Psoas muscle (tissue), 8 donors: ENCODE results near the gene EFEMP2. TPM values are rescaled to one million over a fixed set of nuclear protein-coding genes. Genes with fewer than 3 reads are reported as not detected.

Experiments
- ATAC-seq, 4 donors: fragments of 200-7000 bp; cut with Tn5 transposase; one replicate each; pipeline ENCODE4 v1.9.1; 2020; ENCODE audit warnings: moderate library complexity in 3 of 4, mild to moderate bottlenecking in 2 of 4
- DNase-seq, 2 donors: peaks; one replicate each; pipeline ENCODE4 v3.0.0-alpha.2; 2020
- H3K27ac ChIP-seq: fragments of 200-600 bp; one replicate; pipeline ENCODE4 v1.8.0; 2022
- H3K27me3 ChIP-seq, 3 donors: fragments of 200-600 bp in 1 of 3; one replicate each; pipeline versions ENCODE4 v1.6.1 to v1.8.0; 2013 to 2022; ENCODE audit warnings: low read length in 2 of 3, mild to moderate bottlenecking in 2 of 3, moderate library complexity in 1 of 3; ENCODE audit not compliant: insufficient read depth in 3 of 3
- H3K36me3 ChIP-seq, 2 donors: fragments of 200-600 bp in 1 of 2; one replicate each; pipeline versions ENCODE4 v1.6.1 to v1.8.0; 2013 to 2022; ENCODE audit warnings: low read depth in 1 of 2, mild to moderate bottlenecking in 1 of 2, moderate library complexity in 1 of 2; ENCODE audit not compliant: insufficient read depth in 1 of 2
- H3K4me1 ChIP-seq: fragments of 200-600 bp; one replicate; pipeline ENCODE4 v1.8.0; 2022
- H3K4me3 ChIP-seq: fragments of 200-600 bp; one replicate; pipeline ENCODE4 v1.8.0; 2022; ENCODE audit warnings: mild to moderate bottlenecking
- H3K9me3 ChIP-seq: fragments of 200-600 bp; one replicate; pipeline ENCODE4 v1.8.0; 2022
- WGBS, 3 donors: extraction: QIAGEN DNeasy Blood & Tissue Kit; methylation state at CpG; one replicate each; pipeline versions ENCODE4 v1.1.6 to v1.1.7; 2013; 5-methylcytosine and 5-hydroxymethylcytosine counted together
- intact Hi-C, 2 donors: fragments of 100-400 bp; cut with DNase I; formaldehyde crosslinking; loops; one replicate each; pipeline versions ENCODE4 v1.11.0 to v1.14.2; 2022
- polyA plus RNA-seq, 3 donors: library from polyadenylated mRNA; stranded (reverse); fragments of 200-250 nt; gene quantifications; one replicate each; pipeline ENCODE4 v1.2.3, GENCODE V29; 2013
- total RNA-seq, 4 donors: library from RNA; stranded (reverse); fragmentation: NEBNext Ultra II Directional in 2 of 4; extraction: Animal tissue kit (Norgen Biotek cat#: 25700) in 2 of 4; gene quantifications; one replicate each; pipeline versions ENCODE4 v1.2.1 to v1.2.4, GENCODE V29; 2021 to 2023
- TF ChIP-seq, protein P1 (sequence below): fragments of 200-600 bp; IDR thresholded peaks from one replicate; pipeline ENCODE4 v1.8.0; 2022; ENCODE audit warnings: antibody characterized with exemption
- donor health status: healthy with polysubstance abuse.
- donor health status: DM: no; HTN: no; CAD: no; lungs with moderate emphysema.
- donor health status: Bipolar disorder and iron deficiency.
- donor health status: healthy.
- donor health status: DM: yes; HTN: yes; CAD: no.
- donor health status: DM: no; HTN: no; CAD: no.
- donor health status: DM: no; HTN: no; CAD: no.
- donor health status: DM: yes; HTN: yes; CAD: no.

EFEMP2 gene
- total and polyA plus RNA-seq, 7 donors, result 14.8 to 46.6 (median 20.8) TPM

DNA sequence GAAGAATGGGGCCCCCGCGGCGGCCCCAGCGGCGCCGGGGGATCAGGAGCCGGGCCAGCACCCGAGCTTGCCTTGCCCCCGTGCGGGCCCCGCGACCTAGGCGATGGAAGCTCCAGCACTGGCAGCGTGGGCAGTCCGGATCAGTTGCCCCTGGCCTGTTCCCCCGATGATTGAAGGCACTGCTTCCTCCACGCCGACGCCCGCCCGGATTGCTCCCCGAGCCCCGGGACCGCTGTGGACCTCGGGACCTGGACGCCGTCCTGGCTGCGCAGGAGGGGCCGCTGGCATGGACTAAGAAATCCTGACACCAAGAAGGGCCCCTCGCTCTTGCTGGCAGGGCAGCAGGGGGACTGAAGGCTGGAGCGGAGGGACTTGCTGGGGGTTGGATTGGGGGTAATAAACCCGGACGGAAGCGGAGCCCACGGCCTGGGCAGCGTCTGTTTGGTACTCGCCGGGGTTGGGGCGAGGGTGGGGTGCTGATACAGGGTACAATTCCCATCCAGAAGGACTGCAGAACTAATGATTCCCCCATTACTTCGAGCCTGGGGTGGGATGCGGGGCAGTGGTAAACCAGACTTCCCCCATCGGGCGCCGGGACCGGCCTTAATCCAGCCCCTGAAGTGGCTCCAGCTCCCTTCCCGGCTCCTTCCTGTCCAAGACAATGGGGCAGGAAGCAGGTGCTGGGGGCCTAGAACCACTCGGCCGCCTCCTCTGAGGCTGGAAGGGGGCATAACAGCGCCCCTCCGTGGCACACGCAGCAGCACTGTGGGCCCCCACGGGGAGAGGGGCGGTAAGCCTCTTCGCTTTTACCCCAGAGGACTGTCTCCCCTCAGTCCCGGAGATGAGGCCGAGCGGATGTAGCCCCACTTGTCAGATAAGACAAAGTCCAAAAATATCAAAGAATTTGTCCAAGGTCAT lies 18.9 kb upstream of the EFEMP2 start:
- no peaks in the 10 kb centered on the region for H3K9me3 ChIP-seq
- DNase-seq, result peak in 1 of 2 donors; percentile 74
- no peak for ATAC-seq
- no peaks in the 10 kb centered on the region for H3K27me3 ChIP-seq
- peak overlapping the region; percentile 75 for H3K4me3 ChIP-seq
- peaks cover 6 to 7% of the 10 kb centered on the region in 2 donors for H3K36me3 ChIP-seq
- WGBS, 3 donors, result 9 to 13% (median 12%) methylated on average over 50 to 57 of the region's 57 CpGs
- TF ChIP-seq, protein P1, sequence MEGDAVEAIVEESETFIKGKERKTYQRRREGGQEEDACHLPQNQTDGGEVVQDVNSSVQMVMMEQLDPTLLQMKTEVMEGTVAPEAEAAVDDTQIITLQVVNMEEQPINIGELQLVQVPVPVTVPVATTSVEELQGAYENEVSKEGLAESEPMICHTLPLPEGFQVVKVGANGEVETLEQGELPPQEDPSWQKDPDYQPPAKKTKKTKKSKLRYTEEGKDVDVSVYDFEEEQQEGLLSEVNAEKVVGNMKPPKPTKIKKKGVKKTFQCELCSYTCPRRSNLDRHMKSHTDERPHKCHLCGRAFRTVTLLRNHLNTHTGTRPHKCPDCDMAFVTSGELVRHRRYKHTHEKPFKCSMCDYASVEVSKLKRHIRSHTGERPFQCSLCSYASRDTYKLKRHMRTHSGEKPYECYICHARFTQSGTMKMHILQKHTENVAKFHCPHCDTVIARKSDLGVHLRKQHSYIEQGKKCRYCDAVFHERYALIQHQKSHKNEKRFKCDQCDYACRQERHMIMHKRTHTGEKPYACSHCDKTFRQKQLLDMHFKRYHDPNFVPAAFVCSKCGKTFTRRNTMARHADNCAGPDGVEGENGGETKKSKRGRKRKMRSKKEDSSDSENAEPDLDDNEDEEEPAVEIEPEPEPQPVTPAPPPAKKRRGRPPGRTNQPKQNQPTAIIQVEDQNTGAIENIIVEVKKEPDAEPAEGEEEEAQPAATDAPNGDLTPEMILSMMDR, result peak; percentile 11
- intact Hi-C loops, result loop anchor here in 1 of 2 donors (2.0 kb wide), 1 partner anchor 25 kb away; no protein-coding TSS in a partner anchor
- peak overlapping the region; percentile 97 for H3K27ac ChIP-seq
- peaks cover 29% of the 10 kb centered on the region for H3K4me1 ChIP-seq

DNA sequence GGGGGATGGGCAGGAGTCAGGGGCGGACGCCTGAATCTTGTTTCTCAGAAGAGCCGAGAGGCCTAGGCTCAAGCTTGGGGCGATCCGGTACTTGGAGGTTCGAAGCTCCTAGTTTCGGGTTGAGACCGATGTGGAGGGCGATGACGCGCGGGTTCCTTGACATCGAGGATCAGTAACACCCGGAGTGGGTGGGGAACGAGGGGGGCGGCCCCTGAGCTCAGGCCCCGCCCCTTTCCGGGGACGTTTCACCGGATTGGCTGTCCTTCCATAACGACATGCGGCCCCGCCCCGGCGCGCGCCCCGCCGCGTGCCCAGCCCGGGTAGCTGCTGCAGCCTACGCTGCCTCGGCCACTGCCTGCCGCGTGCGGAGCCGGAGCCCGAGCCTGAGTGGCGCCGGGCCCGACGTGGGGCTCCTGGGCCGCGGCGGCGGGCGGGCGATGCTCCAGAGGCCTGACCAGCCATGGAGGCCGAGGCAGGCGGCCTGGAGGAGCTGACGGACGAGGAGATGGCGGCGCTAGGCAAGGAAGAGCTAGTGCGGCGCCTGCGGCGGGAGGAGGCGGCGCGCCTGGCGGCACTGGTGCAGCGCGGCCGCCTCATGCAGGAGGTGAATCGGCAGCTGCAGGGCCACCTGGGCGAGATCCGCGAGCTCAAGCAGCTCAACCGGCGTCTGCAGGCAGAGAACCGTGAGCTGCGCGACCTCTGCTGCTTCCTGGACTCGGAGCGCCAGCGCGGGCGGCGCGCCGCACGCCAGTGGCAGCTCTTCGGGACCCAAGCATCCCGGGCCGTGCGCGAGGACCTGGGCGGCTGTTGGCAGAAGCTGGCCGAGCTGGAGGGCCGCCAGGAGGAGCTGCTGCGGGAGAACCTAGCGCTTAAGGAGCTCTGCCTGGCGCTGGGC lies 18.0 kb upstream of the EFEMP2 start, which contains the start of gene CCDC85B:
Gene CCDC85B (plus strand): TSS at position 350 of the 895 bp plus-strand sequence. CDS start 111 bp downstream, at position 461.
- TF ChIP-seq, protein P1, result no peak
- no peaks in the 10 kb centered on the region for H3K27me3 ChIP-seq
- peak within 1 kb of the TSS; percentile 97 for H3K27ac ChIP-seq
- DNase-seq (peak; percentile 99), ATAC-seq (peak; percentile 80 to 84 (median 80))
- 0 to 1% (median 1%) methylated on average over 62 to 94 of the region's 94 CpGs for WGBS, 3 donors
- peak within 1 kb of the TSS; percentile 75 for H3K4me3 ChIP-seq
- peaks cover 5 to 15% of the 10 kb centered on the region in 2 donors for H3K36me3 ChIP-seq
- peaks cover 29% of the 10 kb centered on the region for H3K4me1 ChIP-seq
- intact Hi-C loops, result loop anchor here in 1 of 2 donors (2.0 kb wide), 1 partner anchor 26 kb away; no protein-coding TSS in a partner anchor
- no peaks in the 10 kb centered on the region for H3K9me3 ChIP-seq

DNA sequence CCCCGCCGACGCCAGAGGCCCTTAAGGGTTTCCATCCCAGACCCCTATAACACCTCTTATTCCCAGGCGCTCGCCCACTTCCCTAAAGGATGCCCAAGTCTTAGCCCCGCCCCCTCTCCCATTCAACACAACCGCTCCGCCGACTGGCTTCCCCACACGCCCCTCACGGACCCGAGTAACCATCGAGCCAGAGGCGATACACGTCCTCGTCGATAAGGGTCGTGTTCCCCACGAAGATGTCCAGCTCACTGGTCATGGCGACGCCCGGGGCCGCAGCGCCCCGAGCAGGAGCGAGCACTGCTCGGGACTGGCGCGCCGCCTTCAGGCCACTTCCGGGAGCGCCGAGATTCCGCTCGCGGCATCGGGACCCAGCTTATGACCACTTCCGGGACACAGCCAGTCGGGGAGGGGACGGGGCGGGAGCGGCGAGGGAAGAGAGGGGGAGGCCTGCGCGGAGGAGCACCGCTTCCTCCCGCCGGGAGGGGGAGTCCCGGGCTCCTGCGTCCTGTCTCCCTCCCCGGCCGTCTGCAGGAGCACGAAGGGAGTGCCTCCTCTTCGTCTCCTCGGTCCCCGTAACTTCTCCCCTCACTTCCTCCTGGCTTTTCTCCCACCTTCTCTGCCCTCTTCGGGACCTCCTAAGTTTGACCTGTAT lies 15.7 kb upstream of the EFEMP2 start, which contains the start of gene FIBP:
Gene FIBP (minus strand): TSS at position 309 of the 652 bp plus-strand sequence. CDS start 53 bp downstream, at position 256.
- no peaks in the 10 kb centered on the region for H3K9me3 ChIP-seq
- WGBS, 3 donors, result 0% methylated on average over 42 to 57 of the region's 57 CpGs
- intact Hi-C loops, result loop anchor here (1.0 to 5.0 kb wide), 2 partner anchors 31 to 74 kb away; partner anchors contain the start of genes SART1 (in 2 of the 2), C11orf68 (in 1 of the 2) and DRAP1 (in 1 of the 2)

More for the DNA sequence above, 15.7 kb upstream of the EFEMP2 start, which contains the start of gene FIBP:
- DNase-seq (peak; percentile 98 to 99), ATAC-seq (peak; percentile 82 to 86 (median 84))
- Histone ChIP-seq H3K4me1 (peaks cover 26% of the 10 kb centered on the region), H3K36me3 (peaks cover 8 to 37% of the 10 kb centered on the region in 2 donors), H3K27ac (peak within 1 kb of the TSS; percentile 97), H3K4me3 (peak within 1 kb of the TSS; percentile 75), H3K27me3 (no peaks in the 10 kb centered on the region)
- TF ChIP-seq, protein P1, result peak; percentile 73
